ENCODE measurements around the gene ZBTB7B. TPM values are rescaled to one million over a fixed set of nuclear protein-coding genes. Genes with fewer than 3 reads are reported as not detected.

Gene ZBTB7B
- polyA plus RNA-seq, 2 of the 4 experiments (the other 2 are of a cell fraction), result 20.5 to 30.7 TPM

DNA sequence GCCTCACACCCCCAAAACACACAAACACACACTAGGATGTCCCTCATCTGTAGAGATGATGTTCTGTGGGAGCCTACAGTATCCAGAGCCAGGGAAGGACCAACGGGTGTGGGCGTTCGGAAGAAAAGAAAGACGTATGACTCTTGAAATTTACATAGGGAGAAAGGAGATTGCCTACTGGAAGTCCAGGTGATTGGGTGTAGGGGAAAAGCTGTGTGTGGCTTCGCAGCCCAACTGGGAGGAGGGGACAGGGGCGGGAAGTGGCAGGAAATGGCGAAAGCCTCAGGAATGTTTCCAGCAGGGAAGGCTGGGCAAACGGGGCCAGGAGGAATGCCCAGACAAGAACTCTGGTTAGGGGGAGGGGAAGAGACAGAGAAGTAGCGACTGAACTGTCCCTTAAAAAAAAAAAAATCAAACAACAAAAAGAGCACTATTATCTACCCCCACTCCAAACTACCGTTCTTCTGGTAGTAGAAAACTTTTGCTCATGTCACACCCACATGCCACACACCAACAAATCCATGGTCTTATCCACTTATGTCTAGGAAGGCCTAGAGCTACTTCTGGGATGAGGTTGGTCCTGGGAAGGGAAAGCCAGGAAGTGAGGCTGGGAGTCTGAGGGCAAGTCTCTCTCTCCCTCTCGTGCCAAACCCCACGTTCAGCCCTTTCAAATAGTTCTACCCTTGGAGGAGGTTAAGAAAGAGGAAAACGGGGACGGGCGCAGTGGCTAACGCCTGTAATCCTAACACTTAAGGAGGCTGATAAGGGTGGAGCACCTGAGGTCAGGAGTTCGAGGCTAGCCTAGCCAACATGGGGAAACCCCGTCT is 29.9 kb upstream of the ZBTB7B start (continued):
- no peak for TF ChIP-seq CBX8 (IDR thresholded peaks at IDR 0.05)
- TF ChIP-seq, protein P1, sequence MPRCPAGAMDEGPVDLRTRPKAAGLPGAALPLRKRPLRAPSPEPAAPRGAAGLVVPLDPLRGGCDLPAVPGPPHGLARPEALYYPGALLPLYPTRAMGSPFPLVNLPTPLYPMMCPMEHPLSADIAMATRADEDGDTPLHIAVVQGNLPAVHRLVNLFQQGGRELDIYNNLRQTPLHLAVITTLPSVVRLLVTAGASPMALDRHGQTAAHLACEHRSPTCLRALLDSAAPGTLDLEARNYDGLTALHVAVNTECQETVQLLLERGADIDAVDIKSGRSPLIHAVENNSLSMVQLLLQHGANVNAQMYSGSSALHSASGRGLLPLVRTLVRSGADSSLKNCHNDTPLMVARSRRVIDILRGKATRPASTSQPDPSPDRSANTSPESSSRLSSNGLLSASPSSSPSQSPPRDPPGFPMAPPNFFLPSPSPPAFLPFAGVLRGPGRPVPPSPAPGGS (IDR thresholded peaks at IDR 0.05), result peak; percentile 23; the same call in 1 of the 3 replicates
- TF ChIP-seq, protein P2, sequence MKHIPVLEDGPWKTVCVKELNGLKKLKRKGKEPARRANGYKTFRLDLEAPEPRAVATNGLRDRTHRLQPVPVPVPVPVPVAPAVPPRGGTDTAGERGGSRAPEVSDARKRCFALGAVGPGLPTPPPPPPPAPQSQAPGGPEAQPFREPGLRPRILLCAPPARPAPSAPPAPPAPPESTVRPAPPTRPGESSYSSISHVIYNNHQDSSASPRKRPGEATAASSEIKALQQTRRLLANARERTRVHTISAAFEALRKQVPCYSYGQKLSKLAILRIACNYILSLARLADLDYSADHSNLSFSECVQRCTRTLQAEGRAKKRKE (CRISPR knock-in tag; IDR thresholded peaks at IDR 0.05; ENCODE audit: low read depth), result no peak
- no peak for TF ChIP-seq FOXS1 (CRISPR knock-in tag; IDR thresholded peaks at IDR 0.05)
- no peak for TF ChIP-seq EHMT2 (IDR thresholded peaks at IDR 0.05; ENCODE audit: low read depth)
- TF ChIP-seq CEBPB (IDR thresholded peaks at IDR 0.05), result peak; percentile 60 to 90; a peak in 3 of 4 replicates
- no peak for TF ChIP-seq HOXB5 (CRISPR knock-in tag; IDR thresholded peaks at IDR 0.05)
- TF ChIP-seq KDM1A (IDR thresholded peaks at IDR 0.05; ENCODE audit: low read depth), result no peak
- TF ChIP-seq EP300 (IDR thresholded peaks at IDR 0.05), result peak in 1 of 2 experiments; percentile 74; a peak in 2 of 5 replicates
- TF ChIP-seq, protein P3, sequence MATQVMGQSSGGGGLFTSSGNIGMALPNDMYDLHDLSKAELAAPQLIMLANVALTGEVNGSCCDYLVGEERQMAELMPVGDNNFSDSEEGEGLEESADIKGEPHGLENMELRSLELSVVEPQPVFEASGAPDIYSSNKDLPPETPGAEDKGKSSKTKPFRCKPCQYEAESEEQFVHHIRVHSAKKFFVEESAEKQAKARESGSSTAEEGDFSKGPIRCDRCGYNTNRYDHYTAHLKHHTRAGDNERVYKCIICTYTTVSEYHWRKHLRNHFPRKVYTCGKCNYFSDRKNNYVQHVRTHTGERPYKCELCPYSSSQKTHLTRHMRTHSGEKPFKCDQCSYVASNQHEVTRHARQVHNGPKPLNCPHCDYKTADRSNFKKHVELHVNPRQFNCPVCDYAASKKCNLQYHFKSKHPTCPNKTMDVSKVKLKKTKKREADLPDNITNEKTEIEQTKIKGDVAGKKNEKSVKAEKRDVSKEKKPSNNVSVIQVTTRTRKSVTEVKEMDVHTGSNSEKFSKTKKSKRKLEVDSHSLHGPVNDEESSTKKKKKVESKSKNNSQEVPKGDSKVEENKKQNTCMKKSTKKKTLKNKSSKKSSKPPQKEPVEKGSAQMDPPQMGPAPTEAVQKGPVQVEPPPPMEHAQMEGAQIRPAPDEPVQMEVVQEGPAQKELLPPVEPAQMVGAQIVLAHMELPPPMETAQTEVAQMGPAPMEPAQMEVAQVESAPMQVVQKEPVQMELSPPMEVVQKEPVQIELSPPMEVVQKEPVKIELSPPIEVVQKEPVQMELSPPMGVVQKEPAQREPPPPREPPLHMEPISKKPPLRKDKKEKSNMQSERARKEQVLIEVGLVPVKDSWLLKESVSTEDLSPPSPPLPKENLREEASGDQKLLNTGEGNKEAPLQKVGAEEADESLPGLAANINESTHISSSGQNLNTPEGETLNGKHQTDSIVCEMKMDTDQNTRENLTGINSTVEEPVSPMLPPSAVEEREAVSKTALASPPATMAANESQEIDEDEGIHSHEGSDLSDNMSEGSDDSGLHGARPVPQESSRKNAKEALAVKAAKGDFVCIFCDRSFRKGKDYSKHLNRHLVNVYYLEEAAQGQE (IDR thresholded peaks at IDR 0.05), result no peak
- 0 out of 2 replicates have a peak, but pooled peaks have one; percentile 38 for TF ChIP-seq HOXB13 (CRISPR knock-in tag; IDR thresholded peaks at IDR 0.05; ENCODE audit: low read depth)
- TF ChIP-seq RNF2 (IDR thresholded peaks at IDR 0.05; ENCODE audit: borderline replicate concordance, low read depth), result no peak
- TF ChIP-seq, protein P4, sequence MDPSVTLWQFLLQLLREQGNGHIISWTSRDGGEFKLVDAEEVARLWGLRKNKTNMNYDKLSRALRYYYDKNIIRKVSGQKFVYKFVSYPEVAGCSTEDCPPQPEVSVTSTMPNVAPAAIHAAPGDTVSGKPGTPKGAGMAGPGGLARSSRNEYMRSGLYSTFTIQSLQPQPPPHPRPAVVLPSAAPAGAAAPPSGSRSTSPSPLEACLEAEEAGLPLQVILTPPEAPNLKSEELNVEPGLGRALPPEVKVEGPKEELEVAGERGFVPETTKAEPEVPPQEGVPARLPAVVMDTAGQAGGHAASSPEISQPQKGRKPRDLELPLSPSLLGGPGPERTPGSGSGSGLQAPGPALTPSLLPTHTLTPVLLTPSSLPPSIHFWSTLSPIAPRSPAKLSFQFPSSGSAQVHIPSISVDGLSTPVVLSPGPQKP (IDR thresholded peaks at IDR 0.05; ENCODE audit: low read depth, low read length), result no peak
- peak; percentile 51; the same call in 1 of the 2 replicates for TF ChIP-seq GATA3 (IDR thresholded peaks at IDR 0.05; ENCODE audit: borderline replicate concordance)
- TF ChIP-seq, protein P5, sequence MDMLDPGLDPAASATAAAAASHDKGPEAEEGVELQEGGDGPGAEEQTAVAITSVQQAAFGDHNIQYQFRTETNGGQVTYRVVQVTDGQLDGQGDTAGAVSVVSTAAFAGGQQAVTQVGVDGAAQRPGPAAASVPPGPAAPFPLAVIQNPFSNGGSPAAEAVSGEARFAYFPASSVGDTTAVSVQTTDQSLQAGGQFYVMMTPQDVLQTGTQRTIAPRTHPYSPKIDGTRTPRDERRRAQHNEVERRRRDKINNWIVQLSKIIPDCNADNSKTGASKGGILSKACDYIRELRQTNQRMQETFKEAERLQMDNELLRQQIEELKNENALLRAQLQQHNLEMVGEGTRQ (IDR thresholded peaks at IDR 0.05), result no peak
- no peak for TF ChIP-seq RCOR1 (IDR thresholded peaks at IDR 0.05; ENCODE audit: low read depth, low read length)
- TF ChIP-seq RAD21 (conservative IDR thresholded peaks at IDR 0.05 in 1 of 2, IDR thresholded peaks at IDR 0.05 in 1 of 2), result no peak
- 0 out of 2 replicates have a peak, but pooled peaks have one; percentile 6 for TF ChIP-seq POLR2AphosphoS2 (conservative IDR thresholded peaks at IDR 0.05; ENCODE audit: low read length)
- peak; percentile 23; the same call in 1 of the 2 replicates for TF ChIP-seq TFCP2L1 (CRISPR knock-in tag; IDR thresholded peaks at IDR 0.05)
- no peak for TF ChIP-seq MAFK (IDR thresholded peaks at IDR 0.05; ENCODE audit: partially characterized antibody)
- TF ChIP-seq ZFP36 (IDR thresholded peaks at IDR 0.05; ENCODE audit: borderline replicate concordance, partially characterized antibody), result no peak
- TF ChIP-seq CBX2 (IDR thresholded peaks at IDR 0.05; ENCODE audit: borderline replicate concordance, low read depth), result no peak
- TF ChIP-seq ZC3H11A (IDR thresholded peaks at IDR 0.05), result no peak
- TF ChIP-seq, protein P6, sequence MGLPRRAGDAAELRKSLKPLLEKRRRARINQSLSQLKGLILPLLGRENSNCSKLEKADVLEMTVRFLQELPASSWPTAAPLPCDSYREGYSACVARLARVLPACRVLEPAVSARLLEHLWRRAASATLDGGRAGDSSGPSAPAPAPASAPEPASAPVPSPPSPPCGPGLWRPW (IDR thresholded peaks at IDR 0.05), result no peak
- no peak for TF ChIP-seq NPAS2 (CRISPR knock-in tag; IDR thresholded peaks at IDR 0.05; ENCODE audit: borderline replicate concordance)
- TF ChIP-seq ZSCAN20 (CRISPR knock-in tag; IDR thresholded peaks at IDR 0.05), result no peak
- TF ChIP-seq HDAC2 (IDR thresholded peaks at IDR 0.05), result no peak
- TF ChIP-seq, protein P7, sequence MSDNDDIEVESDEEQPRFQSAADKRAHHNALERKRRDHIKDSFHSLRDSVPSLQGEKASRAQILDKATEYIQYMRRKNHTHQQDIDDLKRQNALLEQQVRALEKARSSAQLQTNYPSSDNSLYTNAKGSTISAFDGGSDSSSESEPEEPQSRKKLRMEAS (IDR thresholded peaks at IDR 0.05), result peak; percentile 90
- TF ChIP-seq ZNF302 (CRISPR knock-in tag; IDR thresholded peaks at IDR 0.05), result no peak
- TF ChIP-seq, protein P8, sequence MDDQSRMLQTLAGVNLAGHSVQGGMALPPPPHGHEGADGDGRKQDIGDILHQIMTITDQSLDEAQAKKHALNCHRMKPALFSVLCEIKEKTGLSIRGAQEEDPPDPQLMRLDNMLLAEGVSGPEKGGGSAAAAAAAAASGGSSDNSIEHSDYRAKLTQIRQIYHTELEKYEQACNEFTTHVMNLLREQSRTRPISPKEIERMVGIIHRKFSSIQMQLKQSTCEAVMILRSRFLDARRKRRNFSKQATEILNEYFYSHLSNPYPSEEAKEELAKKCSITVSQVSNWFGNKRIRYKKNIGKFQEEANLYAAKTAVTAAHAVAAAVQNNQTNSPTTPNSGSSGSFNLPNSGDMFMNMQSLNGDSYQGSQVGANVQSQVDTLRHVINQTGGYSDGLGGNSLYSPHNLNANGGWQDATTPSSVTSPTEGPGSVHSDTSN (IDR thresholded peaks at IDR 0.05), result 0 out of 2 replicates have a peak, but pooled peaks have one; percentile 39
- no peak for TF ChIP-seq ESRRA (IDR thresholded peaks at IDR 0.05; ENCODE audit: borderline replicate concordance, low read length)

Measured in A549 (cell line).